Measurements from ENCODE around the gene AGXT.

AGXT gene

DNA sequence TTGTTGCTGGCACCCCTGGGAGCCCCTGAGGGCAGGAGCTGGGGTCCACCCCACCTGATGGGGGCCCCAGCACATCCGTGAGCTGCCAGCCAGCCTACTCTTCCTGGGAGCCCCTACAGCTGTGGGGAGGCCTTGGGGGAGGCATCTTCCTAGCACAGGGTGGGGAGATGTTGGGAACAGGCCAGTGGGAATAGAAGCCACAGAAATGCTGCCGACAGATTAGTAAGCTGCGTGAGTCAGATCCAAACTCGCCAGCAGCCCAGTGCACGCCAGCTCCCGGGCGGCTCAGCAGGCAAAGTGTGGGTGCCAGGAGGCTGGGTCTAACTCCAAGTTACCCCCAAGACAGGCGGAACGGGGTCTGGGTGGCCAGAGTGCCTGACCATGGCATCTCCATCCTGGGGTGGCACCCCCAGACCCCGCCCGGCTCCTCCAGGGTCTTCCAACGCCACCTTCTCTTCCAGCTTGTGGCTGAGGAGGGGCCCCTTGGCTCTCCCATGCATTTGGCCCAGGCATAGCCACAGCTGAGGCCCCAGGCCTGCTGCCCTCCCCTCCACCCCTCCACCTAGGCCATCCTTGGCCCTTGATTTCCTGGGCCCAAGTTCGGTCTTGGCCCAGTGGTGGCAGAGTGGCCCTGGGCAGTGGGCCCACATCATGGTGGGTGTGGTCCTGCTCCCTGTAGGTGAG is 52.8 kb downstream of the AGXT start:
- no peak overlapping the region for H3K4me3 ChIP-seq
- H3K27ac ChIP-seq: peak overlapping the region; percentile 26 to 95 (median 79)

DNA sequence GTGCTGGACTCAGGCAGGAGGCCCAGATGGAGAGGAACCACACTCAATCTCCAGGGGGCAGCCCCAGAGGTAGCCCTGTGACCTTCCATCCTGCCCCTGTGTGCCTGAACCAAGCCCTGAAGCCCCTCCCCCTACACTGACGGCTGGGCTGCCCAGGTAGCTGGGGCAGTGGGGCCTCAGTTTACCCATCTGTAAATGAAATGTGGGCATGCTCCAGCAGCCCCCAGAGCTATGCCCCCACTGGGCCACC is 53.3 kb downstream of the AGXT start:
- Histone ChIP-seq H3K4me3 (no peak overlapping the region), H3K27ac (peak overlapping the region in 19 of 21 experiments; percentile 26 to 95 (median 78))

DNA sequence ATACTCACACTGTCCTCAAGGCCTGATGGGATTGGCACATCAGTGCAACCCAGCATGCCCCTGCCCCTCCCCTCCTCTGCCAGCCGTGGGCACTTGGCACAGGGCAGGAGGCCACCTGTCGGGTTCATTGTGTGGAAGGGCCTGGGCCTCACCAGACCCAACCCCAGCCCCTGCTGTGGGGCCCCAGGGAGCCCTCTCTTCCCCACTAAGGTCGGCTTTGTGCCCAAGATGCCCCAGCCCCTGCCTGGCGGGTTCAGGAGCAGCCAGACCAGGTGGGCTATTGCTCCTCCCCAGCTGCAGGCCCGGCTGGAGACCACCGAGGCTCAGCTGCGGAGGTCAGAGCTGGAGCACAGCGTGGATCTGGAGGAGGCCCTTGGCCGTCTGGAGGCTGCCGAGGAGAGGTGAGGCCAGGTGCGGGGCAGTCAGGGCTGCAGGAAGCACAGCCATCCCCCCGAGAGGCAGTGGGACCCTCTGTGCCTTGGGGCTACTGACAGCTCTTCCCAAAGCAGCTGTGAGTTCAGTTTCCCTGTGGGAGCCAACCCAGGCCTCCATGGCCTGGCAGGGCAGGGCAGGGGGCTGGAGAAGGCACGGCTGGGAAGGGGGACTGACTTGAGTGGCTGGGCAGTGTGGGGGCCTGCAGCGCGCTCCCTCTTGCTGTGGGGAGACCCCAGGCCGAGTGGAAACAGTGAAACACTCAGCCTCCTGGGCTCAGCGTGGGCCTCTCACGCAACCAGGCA is 53.8 kb downstream of the AGXT start:
- peak overlapping the region in 14 of 21 experiments; percentile 26 to 95 (median 86) for H3K27ac ChIP-seq
- no peak overlapping the region for H3K4me3 ChIP-seq

DNA sequence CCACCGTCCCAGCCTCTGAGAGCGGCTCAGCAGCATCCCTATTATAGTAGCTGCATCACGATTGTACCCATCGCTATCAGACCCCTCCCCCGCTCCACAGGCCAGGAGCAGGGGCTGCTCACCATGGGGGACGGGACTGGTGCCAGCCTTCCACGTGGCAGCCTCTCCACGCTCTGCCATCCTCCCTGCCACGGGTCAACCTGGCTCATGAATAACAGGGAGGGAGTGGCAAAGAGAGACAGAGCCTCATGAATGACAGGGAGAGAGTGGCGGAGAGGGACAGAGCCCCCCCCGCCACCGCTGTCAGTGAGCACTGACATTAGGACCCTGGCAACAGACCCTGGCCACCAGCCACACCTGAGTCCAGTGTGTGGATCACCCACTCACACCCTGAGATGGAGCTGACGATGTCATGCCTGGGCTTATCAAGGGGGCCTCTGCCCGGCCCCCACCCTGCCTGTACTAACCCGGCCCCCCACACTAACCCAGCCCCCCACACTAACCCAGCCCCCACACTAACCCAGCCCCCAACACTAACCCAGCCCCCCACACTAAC is 54.4 kb downstream of the AGXT start:
- Histone ChIP-seq H3K4me3 (no peak overlapping the region), H3K27ac (peak overlapping the region in 6 of 21 experiments; percentile 47 to 90 (median 86))

DNA sequence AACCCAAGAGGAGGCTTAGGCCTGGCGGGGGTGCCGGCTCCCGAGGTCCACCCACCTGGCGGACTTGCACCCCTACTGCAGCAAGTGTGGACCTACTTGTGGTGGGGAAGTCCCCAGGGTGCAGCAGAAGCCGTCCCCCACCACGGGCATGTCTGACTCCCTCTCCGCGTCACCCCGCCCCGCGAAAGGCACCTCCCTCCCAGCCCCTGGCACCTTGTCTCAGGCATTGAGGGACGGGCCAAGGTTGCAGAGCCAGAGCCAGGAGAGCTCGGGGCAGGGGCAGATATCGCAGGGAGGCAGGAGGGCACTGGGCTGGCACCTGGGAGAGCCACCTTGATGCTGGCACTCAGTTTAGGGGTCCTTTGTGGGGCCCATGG is 56.6 kb downstream of the AGXT start:
- Histone ChIP-seq H3K4me3 (no peak overlapping the region), H3K27ac (no peak overlapping the region)

DNA sequence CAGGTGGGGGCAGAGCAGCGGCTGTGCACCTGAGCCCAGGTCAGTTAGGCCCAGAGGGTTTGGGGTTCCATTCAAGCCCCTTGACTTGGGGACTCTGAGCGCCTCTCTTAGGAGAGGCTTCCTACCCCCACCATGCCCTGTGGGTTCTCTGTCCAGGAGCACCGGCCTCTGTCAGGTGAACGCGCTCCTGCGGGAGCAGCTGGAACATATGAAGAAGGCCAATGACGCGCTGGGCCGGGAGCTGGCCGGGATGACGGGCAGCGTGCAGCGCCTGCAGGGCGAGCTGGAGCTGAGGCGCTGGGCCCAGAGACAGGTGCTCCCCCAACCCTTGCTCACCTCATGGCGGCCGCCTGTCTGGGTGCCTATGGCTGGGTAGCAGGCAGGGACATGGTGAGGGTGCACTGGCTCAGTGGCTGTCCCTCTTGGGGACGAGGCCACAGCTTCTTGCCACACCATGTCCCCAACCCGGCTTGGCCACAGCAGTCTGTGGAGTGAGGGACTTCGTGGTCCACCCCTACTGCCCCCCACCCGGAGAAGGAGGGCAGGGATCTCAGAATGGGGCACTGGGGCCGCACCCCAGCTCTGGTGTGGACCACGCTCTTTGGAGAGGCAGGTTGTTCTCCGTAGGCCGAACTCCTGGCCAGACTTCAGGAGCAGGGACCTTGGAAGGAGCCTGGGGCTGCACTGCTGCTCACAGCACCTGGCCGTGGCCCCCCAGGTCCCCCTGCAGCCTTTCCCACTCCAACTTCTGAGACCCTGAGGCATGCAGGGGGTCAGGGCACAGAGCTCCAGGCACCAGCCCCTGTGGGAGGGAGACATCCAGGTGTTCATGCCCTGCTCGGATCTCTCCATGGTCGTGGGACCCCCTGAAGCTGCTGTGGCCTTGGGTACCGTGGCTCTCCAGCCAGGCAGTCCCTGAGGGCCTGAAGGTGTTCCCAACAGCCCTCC is 57.2 kb downstream of the AGXT start:
- no peak overlapping the region for H3K27ac ChIP-seq
- H3K4me3 ChIP-seq: no peak overlapping the region

DNA sequence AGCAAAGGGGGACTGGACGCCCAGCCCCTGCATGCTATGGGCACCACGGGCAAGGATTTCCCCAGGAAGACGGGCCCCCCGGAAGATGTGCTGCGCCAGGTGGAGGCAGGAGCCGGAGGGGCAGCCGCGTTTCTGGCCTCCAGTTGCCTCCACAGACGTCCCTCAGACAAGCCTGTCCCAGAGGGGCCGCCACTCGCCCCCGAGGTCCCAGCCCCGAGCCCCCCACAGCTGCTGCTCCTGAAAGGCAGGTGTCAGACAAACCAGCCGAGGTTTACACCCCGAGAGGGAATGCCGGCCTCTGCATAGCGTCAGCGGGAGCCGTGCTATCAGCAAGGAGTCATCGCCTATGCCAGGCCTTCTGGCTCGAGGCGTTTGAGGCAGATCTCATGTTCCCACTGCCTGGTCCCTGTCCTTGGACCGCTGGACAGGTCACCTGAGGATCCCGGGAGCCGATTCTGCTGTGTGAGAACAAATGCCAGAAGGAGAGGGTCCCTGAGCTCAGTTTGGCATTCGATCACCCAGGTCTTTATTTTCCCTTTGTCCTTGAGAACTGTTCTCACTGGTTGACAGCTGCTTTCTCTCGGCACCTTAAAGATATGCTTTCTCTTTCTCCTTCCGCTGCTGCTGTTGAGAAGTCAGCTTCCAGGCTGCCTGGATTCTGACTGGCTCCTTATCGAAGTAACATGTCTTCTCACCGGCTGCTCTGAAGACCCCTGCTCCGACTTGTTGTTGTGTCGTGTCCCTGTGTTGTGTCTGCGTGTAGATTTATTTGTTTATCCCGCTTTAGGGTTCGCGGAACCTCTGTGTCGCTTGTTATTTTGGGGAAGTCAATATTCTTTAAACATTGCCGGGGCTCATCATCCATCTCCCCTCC is 58.1 kb downstream of the AGXT start:
- H3K27ac ChIP-seq: peak overlapping the region in 1 of 21 experiments; percentile 50

DNA sequence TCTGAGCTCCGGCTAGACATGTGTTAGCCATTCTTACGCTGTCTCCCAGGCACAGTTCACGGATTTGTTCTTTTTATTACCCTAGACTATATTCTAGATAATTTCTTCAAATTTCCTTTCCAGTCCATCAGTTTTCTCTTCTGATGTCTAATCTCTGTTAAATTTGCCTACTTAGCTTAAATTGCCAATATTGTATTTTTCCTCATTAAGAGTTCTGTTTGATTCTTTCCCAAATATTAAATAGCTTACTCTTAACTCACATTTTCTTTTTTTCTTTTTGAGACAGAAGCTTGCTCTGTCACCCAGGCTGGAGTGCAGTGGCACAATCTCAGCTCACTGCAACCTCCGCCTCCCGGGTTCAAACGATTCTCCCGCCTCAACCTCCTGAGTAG is 58.8 kb downstream of the AGXT start:
- Histone ChIP-seq H3K4me3 (no peak overlapping the region), H3K27ac (no peak overlapping the region)

More for the DNA sequence above, 58.1 kb downstream of the AGXT start:
- H3K4me3 ChIP-seq: no peak overlapping the region

DNA sequence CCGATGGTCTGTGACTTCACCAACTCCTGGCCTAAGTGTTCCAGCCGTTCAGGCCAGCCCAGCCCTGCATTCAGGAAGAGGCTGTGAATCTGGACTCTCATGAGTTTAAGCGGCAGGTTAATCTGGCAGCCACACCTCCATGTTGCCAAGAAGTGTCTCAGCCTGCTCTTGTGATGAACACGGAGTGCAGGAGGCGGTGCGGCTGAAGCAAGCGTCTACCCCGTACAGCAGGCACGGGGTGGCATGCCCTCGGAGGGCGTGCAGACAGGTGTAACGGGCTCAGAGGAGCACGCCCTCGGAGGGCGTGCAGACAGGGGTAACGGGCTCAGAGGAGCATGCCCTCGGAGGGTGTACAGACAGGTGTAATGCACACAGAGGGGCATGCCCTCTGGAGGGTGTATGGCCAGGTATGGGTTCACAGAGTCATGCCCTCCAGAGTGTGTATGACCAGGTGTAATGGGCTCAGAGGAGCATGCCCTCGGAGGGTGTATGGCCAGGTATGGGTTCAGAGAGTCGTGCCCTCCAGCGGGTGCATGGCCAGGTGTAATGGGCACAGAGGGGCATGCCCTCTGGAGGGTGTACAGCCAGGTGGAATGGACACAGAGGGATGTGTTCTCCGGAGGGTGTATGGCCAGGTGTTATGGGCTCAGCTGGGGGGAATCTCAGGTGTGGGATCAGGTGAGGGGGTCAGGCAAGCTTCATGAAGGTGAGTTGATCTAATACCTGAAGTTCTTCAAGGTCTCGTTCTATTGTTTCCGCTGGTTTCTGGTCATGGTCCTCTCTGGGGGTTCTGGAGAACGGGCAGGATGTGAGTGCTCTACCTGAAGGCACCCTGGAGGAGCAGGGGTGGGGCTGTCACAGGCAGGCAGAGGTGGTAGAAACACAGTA is 60.1 kb downstream of the AGXT start:
- no peak overlapping the region for H3K27ac ChIP-seq
- no peak overlapping the region for H3K4me3 ChIP-seq

DNA sequence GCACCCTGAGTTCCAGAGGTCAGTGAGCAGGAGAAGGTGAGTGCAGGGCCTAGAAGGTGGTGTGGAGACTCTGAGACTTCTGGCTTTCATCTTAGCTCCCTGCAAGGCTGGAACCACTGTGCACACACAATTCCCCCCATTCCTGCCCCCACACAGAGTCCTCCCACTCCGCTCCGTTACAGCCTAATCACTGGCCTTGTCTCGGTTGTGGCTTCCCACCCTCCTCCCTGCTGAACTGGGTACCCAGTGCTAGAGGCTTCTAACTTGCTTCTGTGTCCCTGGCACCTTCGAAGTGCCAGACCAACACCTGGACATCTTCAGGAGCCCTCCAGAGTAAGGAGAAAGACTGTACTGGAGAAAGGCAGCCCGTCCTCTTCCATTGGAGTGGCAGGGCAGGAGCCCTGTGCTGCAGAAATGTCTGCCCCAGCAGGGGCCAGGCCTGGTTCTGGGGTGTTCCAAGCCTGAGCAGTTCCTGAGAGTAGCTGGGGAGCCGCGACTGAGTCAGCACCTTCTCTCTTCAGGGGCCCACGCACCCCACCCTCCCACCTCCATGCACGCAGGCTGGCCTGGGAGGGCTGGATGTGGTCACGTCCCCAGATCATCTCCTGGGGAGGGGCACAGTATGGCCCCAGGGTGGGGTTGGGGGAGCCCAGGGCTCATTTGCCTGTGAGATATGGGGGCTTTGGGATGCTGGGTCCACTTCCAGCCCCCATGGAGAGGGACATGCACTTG is 60.9 kb downstream of the AGXT start:
- H3K27ac ChIP-seq: no peak overlapping the region
- H3K4me3 ChIP-seq: no peak overlapping the region
